Common myeloid progenitor, CD34-positive (primary cell): ENCODE measurements around the gene CDK2AP2. TPM values are rescaled to one million over a fixed set of nuclear protein-coding genes. Genes with fewer than 3 reads are reported as not detected.
"Not testable (repeated sequence)": the region's sequence is repeated elsewhere in the genome, so short reads cannot be mapped to it uniquely, and the experiment has no call there.

Experiments
- CTCF ChIA-PET: fragments of 350-600 bp; sonication (Branson Sonifier 250); formaldehyde crosslinking; loops from one replicate; lab custom pipeline; 2021; ENCODE audit warnings: antibody characterized with exemption; lab: Charles Lee
- POLR2A ChIA-PET: fragments of 350-600 bp; sonication (Branson Sonifier 250); formaldehyde crosslinking; loops from one replicate; lab custom pipeline; 2021; ENCODE audit warnings: antibody characterized with exemption; lab: Charles Lee
- DNase-seq, 3 donors: peaks; one replicate each; pipeline versions ENCODE4 v3.0.0 to v3.0.0-alpha.2; 2013
- H3K27ac ChIP-seq, 2 experiments: 1 replicate in 1 of 2; 2 replicates in 1 of 2; pipeline ENCODE4 v1.7.0; 2013; ENCODE audit warnings: inconsistent platforms in 2 of 2, low read length in 2 of 2, mild to moderate bottlenecking in 2 of 2, low read depth in 1 of 2, moderate library complexity in 1 of 2; ENCODE audit not compliant: severe bottlenecking in 2 of 2, insufficient read depth in 1 of 2, poor library complexity in 1 of 2
- H3K27me3 ChIP-seq, 5 experiments: replicated peaks in 2 of 5; 1 replicate in 3 of 5; 2 replicates in 2 of 5; pipeline versions ENCODE4 v1.6.1 to v1.7.0; 2013; ENCODE audit warnings: low read length in 4 of 5, mild to moderate bottlenecking in 2 of 5, moderate library complexity in 2 of 5, inconsistent platforms in 1 of 5; ENCODE audit not compliant: insufficient read depth in 5 of 5, control insufficient read depth in 4 of 5
- H3K36me3 ChIP-seq, 4 experiments: 1 replicate in 2 of 4; 2 replicates in 2 of 4; pipeline versions ENCODE4 v1.6.1 to v1.7.0; 2013; ENCODE audit warnings: low read length in 3 of 4, control low read depth in 1 of 4, mild to moderate bottlenecking in 1 of 4; ENCODE audit not compliant: control insufficient read depth in 4 of 4, insufficient read depth in 4 of 4
- H3K4me1 ChIP-seq, 4 experiments: 1 replicate in 3 of 4; 2 replicates in 1 of 4; pipeline versions ENCODE4 v1.6.1 to v1.7.1; 2013; ENCODE audit warnings: low read length in 3 of 4, mild to moderate bottlenecking in 3 of 4, control low read depth in 1 of 4, inconsistent platforms in 1 of 4, moderate library complexity in 1 of 4; ENCODE audit not compliant: control insufficient read depth in 4 of 4, insufficient read depth in 4 of 4; ENCODE audit errors: control extremely low read depth in 1 of 4
- H3K4me3 ChIP-seq, 7 experiments: 1 replicate in 4 of 7; 2 replicates in 3 of 7; pipeline versions ENCODE4 v1.5.1 to v1.7.0; 2013; ENCODE audit warnings: mild to moderate bottlenecking in 7 of 7, low read length in 6 of 7, moderate library complexity in 6 of 7, inconsistent platforms in 2 of 7, low read depth in 2 of 7, control low read depth in 1 of 7; ENCODE audit not compliant: insufficient read depth in 4 of 7, control insufficient read depth in 1 of 7; ENCODE audit errors: extremely low read depth in 1 of 7
- H3K9me3 ChIP-seq, 5 experiments: 1 replicate in 4 of 5; 2 replicates in 1 of 5; pipeline versions ENCODE4 v1.6.1 to v1.7.1; 2013; ENCODE audit warnings: low read length in 4 of 5, mild to moderate bottlenecking in 2 of 5, inconsistent platforms in 1 of 5, low read depth in 1 of 5, moderate library complexity in 1 of 5; ENCODE audit not compliant: control insufficient read depth in 4 of 5, insufficient read depth in 2 of 5; ENCODE audit errors: control extremely low read depth in 1 of 5
- WGBS: methylation state at CpG from one replicate; pipeline ENCODE4 v1.1.5; 2013; ENCODE audit not compliant: insufficient coverage; 5-methylcytosine and 5-hydroxymethylcytosine counted together
- polyA plus RNA-seq: library from polyadenylated mRNA; unstranded; fragments of 120-200 nt; gene quantifications from one replicate; pipeline ENCODE4 v1.2.1, GENCODE V29; 2013

CDK2AP2 gene
- 40.3 TPM for polyA plus RNA-seq

- peak; percentile 98 to 100 (median 99) for DNase-seq
- 0% methylated on average over 57 of the region's 57 CpGs for WGBS
- Histone ChIP-seq H3K36me3 (peaks cover 0 to 5% (median under 1%) of the 10 kb centered on the region in 4 experiments), H3K27ac (peak within 1 kb of the TSS; percentile 98 to 99), H3K27me3 (peaks cover 0 to 19% (median 2%) of the 10 kb centered on the region in 5 experiments), H3K4me1 (peaks cover 0 to 49% (median 47%) of the 10 kb centered on the region in 4 experiments), H3K9me3 (no peaks in the 10 kb centered on the region), H3K4me3 (peak within 1 kb of the TSS; percentile 70 to 94 (median 87))
- POLR2A ChIA-PET: no interaction called here
- CTCF ChIA-PET: interaction anchor here (1.0 kb wide), 1 partner anchor 40 kb away, joined by 3 read pairs; no protein-coding TSS in a partner anchor
These were observed at the start of gene CDK2AP2 for GRCh38 chr11:67507864-67508485. CDK2AP2 (minus strand) TSS chr11:67508162; CDS start chr11:67508082, 80 bp downstream.

- H3K9me3 ChIP-seq: peaks cover 0 to 7% (median 0%) of the 10 kb centered on the region in 5 experiments
These were observed 48.3 kb upstream of the CDK2AP2 start for GRCh38 chr11:67556244-67556643.

GRCh38 chr11:67551697-67552096, 43.7 kb upstream of the CDK2AP2 start:
- H3K27me3 ChIP-seq, H3K4me1 ChIP-seq, H3K27ac ChIP-seq, H3K9me3 ChIP-seq, DNase-seq, H3K4me3 ChIP-seq, POLR2A ChIA-PET, H3K36me3 ChIP-seq: not testable (repeated sequence)
- CTCF ChIA-PET: interaction anchor here (1.4 kb wide), 1 partner anchor 21 kb away, joined by 3 read pairs; no protein-coding TSS in a partner anchor

More at GRCh38 chr11:67556244-67556643, 48.3 kb upstream of the CDK2AP2 start:
- peaks cover 0 to 4% (median 0%) of the 10 kb centered on the region in 5 experiments for H3K27me3 ChIP-seq
- DNase-seq: no peak
- no peak overlapping the region for H3K4me3 ChIP-seq
- no CpG with 5 or more reads among the region's 3 CpGs for WGBS
- ChIA-PET CTCF (interaction anchor here (1.1 kb wide), 1 partner anchor 10 kb away, joined by 3 read pairs; no protein-coding TSS in a partner anchor), POLR2A (no interaction called here)
- no peak overlapping the region for H3K27ac ChIP-seq
- no peaks in the 10 kb centered on the region for H3K36me3 ChIP-seq
- no peaks in the 10 kb centered on the region for H3K4me1 ChIP-seq

- H3K27me3 ChIP-seq: no peaks in the 10 kb centered on the region
- H3K4me3 ChIP-seq: no peak overlapping the region
- POLR2A ChIA-PET: no interaction called here
- H3K27ac ChIP-seq: no peak overlapping the region
- H3K4me1 ChIP-seq: no peaks in the 10 kb centered on the region
- no peaks in the 10 kb centered on the region for H3K36me3 ChIP-seq
- CTCF ChIA-PET: interaction anchor here (1.4 kb wide), 1 partner anchor 20 kb away, joined by 3 read pairs; no protein-coding TSS in a partner anchor
- DNase-seq: no peak
- H3K9me3 ChIP-seq: peaks cover 0 to 10% (median 2%) of the 10 kb centered on the region in 5 experiments
These were observed 43.2 kb upstream of the CDK2AP2 start for GRCh38 chr11:67551127-67551526.

- no peak overlapping the region for H3K27ac ChIP-seq
- no peak overlapping the region for H3K4me3 ChIP-seq
- H3K9me3 ChIP-seq: peaks cover 0 to 10% (median 2%) of the 10 kb centered on the region in 5 experiments
- no peaks in the 10 kb centered on the region for H3K27me3 ChIP-seq
- ChIA-PET POLR2A (no interaction called here), CTCF (no interaction called here)
- DNase-seq: no peak
- 100% methylated on average over 3 of the region's 9 CpGs for WGBS
- H3K36me3 ChIP-seq: no peaks in the 10 kb centered on the region
- H3K4me1 ChIP-seq: no peaks in the 10 kb centered on the region
These were observed 40.7 kb upstream of the CDK2AP2 start for GRCh38 chr11:67548555-67549110.

GRCh38 chr11:67548112-67548511, 40.1 kb upstream of the CDK2AP2 start:
- POLR2A ChIA-PET, DNase-seq, H3K4me1 ChIP-seq, H3K36me3 ChIP-seq, CTCF ChIA-PET, H3K9me3 ChIP-seq, H3K27me3 ChIP-seq, H3K4me3 ChIP-seq, H3K27ac ChIP-seq: not testable (repeated sequence)
- WGBS: 100% methylated on average over 2 of the region's 4 CpGs

- WGBS: 87% methylated on average over 7 of the region's 8 CpGs
- no peak for DNase-seq
- ChIA-PET POLR2A (no interaction called here), CTCF (interaction anchor here (1.2 to 1.3 kb wide), 2 partner anchors 9 to 18 kb away, joined by 3 to 4 read pairs; no protein-coding TSS in a partner anchor)
- Histone ChIP-seq H3K36me3 (no peaks in the 10 kb centered on the region), H3K4me3 (no peak overlapping the region), H3K4me1 (no peaks in the 10 kb centered on the region), H3K9me3 (no peaks in the 10 kb centered on the region), H3K27ac (no peak overlapping the region), H3K27me3 (no peaks in the 10 kb centered on the region)
These were observed 37.3 kb upstream of the CDK2AP2 start for GRCh38 chr11:67545280-67545679.
